H1 (cell line): ENCODE measurements around the gene AP2B1. TPM values are rescaled to one million over a fixed set of nuclear protein-coding genes. Genes with fewer than 3 reads are reported as not detected.

Experiments
- CTCF ChIA-PET: fragments of 300-600 bp; sonication (Branson Sonifier 250); formaldehyde crosslinking; loops from one replicate; lab custom pipeline; 2021; ENCODE audit not compliant: partially characterized antibody; lab: Charles Lee
- POLR2A ChIA-PET: fragments of 300-600 bp; sonication (Branson Sonifier 250); formaldehyde crosslinking; loops from one replicate; lab custom pipeline; 2021; ENCODE audit warnings: inconsistent platforms; ENCODE audit not compliant: partially characterized antibody; lab: Charles Lee
- DNase-seq, 2 experiments: peaks; one replicate each; pipeline versions ENCODE4 v3.0.0 to v3.0.0-alpha.2; 2010 to 2022; ENCODE audit warnings: low spot score in 2 of 2, low read depth in 1 of 2, mixed read lengths in 1 of 2
- FAIRE-seq: peaks from 2 replicates; lab custom pipeline; 2011; peaks lifted over from hg19 to GRCh38; lab: Jason Lieb, UNC
- H2AFZ ChIP-seq: 2 replicates; pipeline ENCODE4 v1.8.1; 2012; ENCODE audit warnings: low read length, inconsistent platforms
- H2AK5ac ChIP-seq: 2 replicates; pipeline ENCODE4 v1.6.1; 2013; ENCODE audit warnings: low read depth, low read length
- H2BK120ac ChIP-seq: replicated peaks from 2 replicates; pipeline ENCODE3; 2013; ENCODE audit warnings: low read depth, low read length, inconsistent platforms
- H2BK12ac ChIP-seq: 2 replicates; pipeline ENCODE4 v1.6.1; 2013; ENCODE audit warnings: low read depth, low read length
- H2BK15ac ChIP-seq: 2 replicates; pipeline ENCODE4 v1.6.1; 2013; ENCODE audit warnings: low read length
- H2BK20ac ChIP-seq: 2 replicates; pipeline ENCODE4 v1.6.1; 2013; ENCODE audit warnings: low read length
- H2BK5ac ChIP-seq: 2 replicates; pipeline ENCODE4 v1.6.1; 2013; ENCODE audit warnings: low read depth, low read length
- H3K14ac ChIP-seq: 2 replicates; pipeline ENCODE4 v1.6.1; 2013; ENCODE audit warnings: inconsistent platforms; ENCODE audit not compliant: insufficient read length
- H3K18ac ChIP-seq: 2 replicates; pipeline ENCODE4 v1.6.1; 2013; ENCODE audit warnings: low read length; ENCODE audit errors: extremely low read depth
- H3K23ac ChIP-seq: 2 replicates; pipeline ENCODE4 v1.6.1; 2013; ENCODE audit warnings: inconsistent platforms; ENCODE audit not compliant: insufficient read length
- H3K23me2 ChIP-seq: 2 replicates; pipeline ENCODE4 v1.6.1; 2013; ENCODE audit warnings: low read depth, low read length
- H3K27ac ChIP-seq: 2 replicates; pipeline ENCODE4 v1.6.1; 2011; ENCODE audit warnings: low read depth, low read length, inconsistent platforms
- H3K27me3 ChIP-seq, 4 experiments: replicated peaks in 1 of 4; 1 replicate in 1 of 4; 2 replicates in 3 of 4; pipeline versions ENCODE4 v1.6.1 to v1.8.1; 2011 to 2013; ENCODE audit warnings: low read length in 3 of 4, mild to moderate bottlenecking in 3 of 4, inconsistent platforms in 2 of 4, mixed read lengths in 2 of 4, moderate library complexity in 1 of 4; ENCODE audit not compliant: control insufficient read depth in 3 of 4, insufficient read depth in 3 of 4; ENCODE audit errors: extremely low read depth in 1 of 4
- H3K36me3 ChIP-seq, 4 experiments: 2 replicates each; pipeline versions ENCODE4 v1.6.1 to v1.8.1; 2011 to 2013; ENCODE audit warnings: mild to moderate bottlenecking in 4 of 4, low read length in 3 of 4, moderate library complexity in 2 of 4, control low read depth in 1 of 4, inconsistent platforms in 1 of 4; ENCODE audit not compliant: insufficient read depth in 4 of 4, control insufficient read depth in 2 of 4
- H3K4ac ChIP-seq: replicated peaks from 2 replicates; pipeline ENCODE3; 2013; ENCODE audit warnings: low read length, low read depth, mixed read lengths, inconsistent platforms; ENCODE audit not compliant: insufficient read length
- H3K4me1 ChIP-seq, 4 experiments: replicated peaks in 1 of 4; 1 replicate in 1 of 4; 2 replicates in 3 of 4; pipeline versions ENCODE4 v1.6.1 to v1.8.1; 2011 to 2013; ENCODE audit warnings: low read length in 3 of 4, inconsistent platforms in 2 of 4, mixed read lengths in 1 of 4; ENCODE audit not compliant: insufficient read depth in 4 of 4, control insufficient read depth in 3 of 4
- H3K4me2 ChIP-seq, 2 experiments: 2 replicates each; pipeline versions ENCODE4 v1.6.1 to v1.8.1; 2011 to 2013; ENCODE audit warnings: low read depth in 2 of 2, low read length in 2 of 2, control low read depth in 1 of 2, inconsistent platforms in 1 of 2, mild to moderate bottlenecking in 1 of 2; ENCODE audit not compliant: insufficient read depth in 1 of 2
- H3K4me3 ChIP-seq, 4 experiments: fragments of 200-600, 300-600 bp in 1 of 4; sonication (generic), shearing (Covaris generic), sonication (Bioruptor Twin) in 1 of 4; 2 replicates each; pipeline versions ENCODE4 v1.5.1 to v1.8.1; 2011 to 2016; ENCODE audit warnings: low read length in 4 of 4, low read depth in 3 of 4, control low read depth in 2 of 4, inconsistent platforms in 2 of 4, mild to moderate bottlenecking in 2 of 4, mixed read lengths in 1 of 4, moderate library complexity in 1 of 4; ENCODE audit not compliant: insufficient read depth in 2 of 4; ENCODE audit errors: extremely low read depth in 1 of 4
- H3K56ac ChIP-seq: replicated peaks from 2 replicates; pipeline ENCODE3; 2013; ENCODE audit warnings: low read depth, mild to moderate bottlenecking, mixed read lengths, low read length, inconsistent platforms; ENCODE audit not compliant: insufficient read length
- H3K79me1 ChIP-seq: 2 replicates; pipeline ENCODE4 v1.6.1; 2013; ENCODE audit warnings: low read depth, low read length, control low read depth
- H3K79me2 ChIP-seq, 2 experiments: 2 replicates each; pipeline versions ENCODE4 v1.6.1 to v1.8.1; 2012 to 2013; ENCODE audit warnings: low read length in 2 of 2, mild to moderate bottlenecking in 2 of 2, inconsistent platforms in 1 of 2; ENCODE audit not compliant: insufficient read depth in 2 of 2, control insufficient read depth in 1 of 2
- H3K9ac ChIP-seq, 4 experiments: replicated peaks in 1 of 4; 1 replicate in 1 of 4; 2 replicates in 3 of 4; pipeline versions ENCODE4 v1.6.1 to v1.8.1; 2011 to 2013; ENCODE audit warnings: low read depth in 3 of 4, low read length in 3 of 4, control low read depth in 2 of 4, mild to moderate bottlenecking in 2 of 4, moderate library complexity in 2 of 4, inconsistent platforms in 1 of 4; ENCODE audit errors: extremely low read depth in 1 of 4
- H3K9me3 ChIP-seq, 2 experiments: 2 replicates each; pipeline versions ENCODE4 v1.6.1 to v1.8.1; 2012 to 2013; ENCODE audit warnings: mild to moderate bottlenecking in 2 of 2, moderate library complexity in 2 of 2, control low read depth in 1 of 2, inconsistent platforms in 1 of 2, low read depth in 1 of 2, low read length in 1 of 2, mixed read lengths in 1 of 2; ENCODE audit not compliant: insufficient read depth in 2 of 2
- H4K20me1 ChIP-seq, 2 experiments: replicated peaks in 1 of 2; 2 replicates each; pipeline versions ENCODE3 to v1.8.1; 2011 to 2013; ENCODE audit warnings: inconsistent platforms in 2 of 2, low read length in 2 of 2, mild to moderate bottlenecking in 1 of 2; ENCODE audit not compliant: insufficient read depth in 2 of 2, control insufficient read depth in 1 of 2
- H4K5ac ChIP-seq: 2 replicates; pipeline ENCODE4 v1.6.1; 2013; ENCODE audit warnings: low read length, low read depth, mixed read lengths, inconsistent platforms; ENCODE audit not compliant: insufficient read length
- H4K8ac ChIP-seq: 2 replicates; pipeline ENCODE4 v1.8.0; 2013; ENCODE audit warnings: mild to moderate bottlenecking, moderate library complexity, low read length, inconsistent platforms; ENCODE audit not compliant: insufficient read depth; ENCODE audit errors: extremely low read depth
- H4K91ac ChIP-seq: replicated peaks from 2 replicates; pipeline ENCODE3; 2013; ENCODE audit warnings: low read length, mixed read lengths, inconsistent platforms; ENCODE audit not compliant: insufficient read length
- CBX5 ChIP-seq: fragments of 300-800, 300-1000 bp; sonication (generic); IDR thresholded peaks from 2 replicates; pipeline ENCODE4 v1.7.1; 2016; ENCODE audit warnings: antibody characterized with exemption, low read length, low read depth
- HDAC2 ChIP-seq, 2 experiments: fragments of 300-600 bp in 1 of 2; sonication (generic) in 1 of 2; IDR thresholded peaks; 2 replicates each; pipeline ENCODE4 v1.6.1; 2011 to 2012; ENCODE audit warnings: low read depth in 2 of 2, low read length in 2 of 2, mild to moderate bottlenecking in 2 of 2, moderate library complexity in 2 of 2, borderline replicate concordance in 1 of 2, inconsistent platforms in 1 of 2
- JUN ChIP-seq: IDR thresholded peaks from 2 replicates; pipeline ENCODE4 v1.6.1; 2011; ENCODE audit warnings: low read depth, mild to moderate bottlenecking, improper control_type of control experiment, low read length
- NRF1 ChIP-seq: IDR thresholded peaks from 2 replicates; pipeline ENCODE4 v1.6.1; 2011; ENCODE audit warnings: mild to moderate bottlenecking, low read depth, low read length, improper control_type of control experiment
- TCF12 ChIP-seq: IDR thresholded peaks from 2 replicates; pipeline ENCODE4 v1.6.1; 2011; ENCODE audit warnings: low read depth, mild to moderate bottlenecking, low read length
- WGBS, 2 experiments: shearing (Covaris generic) in 1 of 2; methylation state at CpG; one replicate each; pipeline versions ENCODE4 v1.1.6 to v1.1.7; 2013 to 2015; ENCODE audit warnings: low lambda C conversion rate in 2 of 2, mixed read lengths in 2 of 2, inconsistent platforms in 1 of 2, low coverage in 1 of 2, missing lambda C conversion rate in 1 of 2; ENCODE audit not compliant: insufficient replicate concordance in 2 of 2, insufficient coverage in 1 of 2, insufficient read length in 1 of 2; ENCODE audit errors: extremely low coverage in 1 of 2, missing lambda C conversion rate in 1 of 2; 5-methylcytosine and 5-hydroxymethylcytosine counted together
- polyA plus RNA-seq, 7 experiments: library from polyadenylated mRNA; depleted of rRNA in 3 of 7; stranded (reverse) in 5 of 7; unstranded in 2 of 7; fragments of >200 nt in 5 of 7; fragments of 200-250 nt in 2 of 7; gene quantifications; 1 replicate in 5 of 7; 2 replicates in 1 of 7; 4 replicates in 1 of 7; pipeline versions ENCODE4 v1.2.1 to v1.2.3, GENCODE V29; 2011 to 2013; ENCODE audit warnings: missing spikeins in 2 of 7, mixed read lengths in 2 of 7
- total RNA-seq: library from RNA; stranded (reverse); fragmentation: NEBNext Ultra II Directional; extraction: Animal tissue kit (Norgen Biotek cat#: 25700); gene quantifications from 2 replicates; pipeline ENCODE4 v1.2.1, GENCODE V29; 2021
- TF ChIP-seq, protein P1 (sequence below): IDR thresholded peaks from 2 replicates; pipeline ENCODE4 v1.6.1; 2011; ENCODE audit warnings: low read depth, mild to moderate bottlenecking, low read length; ENCODE audit not compliant: insufficient read depth

The AP2B1 gene
- total and polyA plus RNA-seq, 2 of the 8 experiments (the other 6 are each of a cell fraction or from before 2014, with no cell fraction given), result 95.5 to 199 TPM

DNA sequence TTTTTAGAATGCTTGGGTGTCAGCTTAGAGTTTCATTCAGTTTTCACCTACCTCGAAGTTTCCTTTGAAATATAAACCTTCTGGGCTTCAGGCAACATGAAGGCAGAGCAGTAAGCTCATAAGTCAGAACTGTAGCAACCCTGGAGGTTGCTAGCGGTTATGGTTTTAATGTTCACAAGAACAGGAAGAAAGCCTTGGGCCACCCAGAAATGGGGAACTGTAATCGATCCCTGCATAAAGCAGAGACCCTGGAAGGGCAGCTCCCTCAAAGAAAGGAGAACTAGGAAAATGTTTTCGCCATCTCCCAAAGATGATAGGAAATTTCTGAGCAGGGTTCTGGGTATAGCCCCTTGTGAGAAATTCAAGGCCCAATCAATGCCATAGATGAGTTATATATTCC lies 96.5 kb downstream of the AP2B1 start:
- Histone ChIP-seq H3K9me3 (no peaks in the 10 kb centered on the region), H3K18ac (no peak overlapping the region), H2AFZ (no peak overlapping the region), H2BK15ac (no peak overlapping the region), H4K5ac (no peak overlapping the region), H3K4me3 (peak overlapping the region in 1 of 4 experiments; percentile 10; a peak in 1 of 8 replicates), H4K91ac (no peak overlapping the region), H3K23me2 (no peaks in the 10 kb centered on the region), H3K36me3 (peaks cover 5 to 14% (median 11%) of the 10 kb centered on the region in 4 experiments; a peak in 5 of 8 replicates), H2BK5ac (no peak overlapping the region), H2BK12ac (no peak overlapping the region), H3K27me3 (no peaks in the 10 kb centered on the region), H3K4me1 (peaks cover 0 to 3% (median 1%) of the 10 kb centered on the region in 4 experiments; a peak in 3 of 7 replicates), H2AK5ac (no peak overlapping the region), H3K4ac (no peak overlapping the region), H3K9ac (no peak overlapping the region), H3K56ac (no peak overlapping the region), H3K27ac (no peak overlapping the region), H2BK20ac (no peak overlapping the region), H4K20me1 (peaks cover 0 to 1% of the 10 kb centered on the region in 2 experiments), H2BK120ac (no peak overlapping the region), H3K23ac (no peak overlapping the region), H3K79me2 (no peaks in the 10 kb centered on the region), H4K8ac (no peak overlapping the region), H3K14ac (no peak overlapping the region), H3K4me2 (no peak overlapping the region; a peak in 2 of 4 replicates), H3K79me1 (no peaks in the 10 kb centered on the region)
- CTCF ChIA-PET, result interaction anchor here (1.0 to 1.7 kb wide), 5 partner anchors 10 to 87 kb away, joined by 3 to 8 read pairs (median 3); no protein-coding TSS in a partner anchor
- FAIRE-seq (no peak), DNase-seq (no peak)
- WGBS, 2 experiments, result 89% methylated on average over 4 of the region's 4 CpGs; no CpG with 5 or more reads in 1 of the 2 experiments
- POLR2A ChIA-PET, result interaction anchor here (0.7 to 1.5 kb wide), 5 partner anchors 9 to 94 kb away, joined by 3 to 4 read pairs (median 3); no protein-coding TSS in a partner anchor
- TF ChIP-seq HDAC2 (IDR thresholded peaks at IDR 0.05; ENCODE audit: borderline replicate concordance in 1 of 2, low read depth in 2 of 2, low read length in 2 of 2) (no peak), NRF1 (no peak), JUN (no peak), CBX5 (no peak), TCF12 (no peak)
- TF ChIP-seq, protein P1, sequence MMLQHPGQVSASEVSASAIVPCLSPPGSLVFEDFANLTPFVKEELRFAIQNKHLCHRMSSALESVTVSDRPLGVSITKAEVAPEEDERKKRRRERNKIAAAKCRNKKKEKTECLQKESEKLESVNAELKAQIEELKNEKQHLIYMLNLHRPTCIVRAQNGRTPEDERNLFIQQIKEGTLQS, result no peak
